Fibroblast of lung (primary cell): ENCODE results near the gene IZUMO1.

Experiments
- EZH2 ChIP-seq: IDR thresholded peaks from 2 replicates; pipeline ENCODE4 v1.5.1; 2012; ENCODE audit warnings: low read length, control low read depth, mild to moderate bottlenecking; ENCODE audit errors: missing control alignments
- TF ChIP-seq, protein P1 (sequence below), 2 donors: IDR thresholded peaks in 1 of 2; conservative IDR thresholded peaks in 1 of 2; 1 replicate in 1 of 2; 2 replicates in 1 of 2; pipeline ENCODE4 v1.5.1; 2011 to 2012; ENCODE audit warnings: low read length in 2 of 2, control low read depth in 1 of 2, inconsistent platforms in 1 of 2, low read depth in 1 of 2, mild to moderate bottlenecking in 1 of 2

DNA sequence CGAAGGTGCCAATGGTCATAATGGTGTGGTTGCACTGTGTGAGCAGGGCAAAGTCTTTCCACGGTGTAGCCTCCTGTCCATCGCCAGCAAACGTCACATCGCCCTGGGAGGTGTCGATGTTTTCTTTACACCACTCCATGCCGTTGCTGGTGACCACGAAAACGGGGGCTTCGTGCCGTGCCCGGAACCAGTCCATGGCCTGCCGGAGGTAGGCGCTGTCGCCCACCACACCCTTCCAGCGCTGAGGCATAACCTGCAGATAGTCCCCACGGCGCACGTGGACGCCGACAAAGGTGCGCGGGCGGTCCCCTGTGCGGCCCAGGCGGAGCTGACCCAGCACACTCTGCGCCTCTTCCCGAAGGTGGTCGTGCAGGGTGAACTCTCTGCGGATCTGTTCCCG is 3.6 kb upstream of the IZUMO1 start:
- TF ChIP-seq, protein P1, sequence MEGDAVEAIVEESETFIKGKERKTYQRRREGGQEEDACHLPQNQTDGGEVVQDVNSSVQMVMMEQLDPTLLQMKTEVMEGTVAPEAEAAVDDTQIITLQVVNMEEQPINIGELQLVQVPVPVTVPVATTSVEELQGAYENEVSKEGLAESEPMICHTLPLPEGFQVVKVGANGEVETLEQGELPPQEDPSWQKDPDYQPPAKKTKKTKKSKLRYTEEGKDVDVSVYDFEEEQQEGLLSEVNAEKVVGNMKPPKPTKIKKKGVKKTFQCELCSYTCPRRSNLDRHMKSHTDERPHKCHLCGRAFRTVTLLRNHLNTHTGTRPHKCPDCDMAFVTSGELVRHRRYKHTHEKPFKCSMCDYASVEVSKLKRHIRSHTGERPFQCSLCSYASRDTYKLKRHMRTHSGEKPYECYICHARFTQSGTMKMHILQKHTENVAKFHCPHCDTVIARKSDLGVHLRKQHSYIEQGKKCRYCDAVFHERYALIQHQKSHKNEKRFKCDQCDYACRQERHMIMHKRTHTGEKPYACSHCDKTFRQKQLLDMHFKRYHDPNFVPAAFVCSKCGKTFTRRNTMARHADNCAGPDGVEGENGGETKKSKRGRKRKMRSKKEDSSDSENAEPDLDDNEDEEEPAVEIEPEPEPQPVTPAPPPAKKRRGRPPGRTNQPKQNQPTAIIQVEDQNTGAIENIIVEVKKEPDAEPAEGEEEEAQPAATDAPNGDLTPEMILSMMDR (conservative IDR thresholded peaks at IDR 0.05 in 1 of 2, IDR thresholded peaks at IDR 0.05 in 1 of 2; ENCODE audit: low read depth in 1 of 2, low read length in 2 of 2), result no peak
- no peak for TF ChIP-seq EZH2
